GM19467 (cell line): ENCODE results near the gene KCNQ2.

Source experiments
- ATAC-seq: cut with Tn5 transposase; IDR thresholded peaks from one replicate; pipeline ENCODE4 v1.9.1; 2021; ENCODE audit warnings: mild to moderate bottlenecking, moderate library complexity; ENCODE audit not compliant: unreplicated experiment

KCNQ2 gene

DNA sequence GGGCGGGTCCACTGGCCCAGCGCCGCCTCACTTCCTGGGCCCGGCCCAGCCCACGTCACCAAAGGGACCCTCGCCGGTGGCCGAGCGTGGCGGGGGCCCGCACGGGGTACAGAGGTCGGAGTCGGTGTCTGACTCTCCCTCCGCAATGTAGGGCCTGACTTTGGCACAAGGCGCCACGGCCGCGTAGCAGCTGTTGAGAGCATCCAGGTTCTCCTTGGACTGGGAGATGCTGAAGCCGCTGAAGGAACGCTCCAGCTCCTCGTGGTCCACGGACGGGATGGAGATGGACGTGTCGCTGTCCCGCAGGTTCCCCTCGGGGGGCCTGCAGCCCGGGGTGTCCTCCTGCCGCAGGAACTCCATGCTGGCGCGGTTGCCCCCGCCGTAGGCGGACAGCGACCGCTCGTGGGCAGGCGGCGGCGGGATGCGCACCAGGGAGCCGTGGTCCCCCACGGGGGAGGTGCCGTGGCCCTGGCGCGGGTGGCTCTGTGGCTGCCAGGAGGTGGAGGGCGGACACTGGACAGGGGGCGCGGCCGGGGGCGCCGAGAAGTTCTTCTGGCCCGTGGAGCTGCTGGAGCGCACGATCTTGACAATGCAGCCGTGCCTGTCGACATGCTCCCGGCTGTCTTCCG, 65.7 kb downstream of the KCNQ2 start:
- ATAC-seq = no peak

DNA sequence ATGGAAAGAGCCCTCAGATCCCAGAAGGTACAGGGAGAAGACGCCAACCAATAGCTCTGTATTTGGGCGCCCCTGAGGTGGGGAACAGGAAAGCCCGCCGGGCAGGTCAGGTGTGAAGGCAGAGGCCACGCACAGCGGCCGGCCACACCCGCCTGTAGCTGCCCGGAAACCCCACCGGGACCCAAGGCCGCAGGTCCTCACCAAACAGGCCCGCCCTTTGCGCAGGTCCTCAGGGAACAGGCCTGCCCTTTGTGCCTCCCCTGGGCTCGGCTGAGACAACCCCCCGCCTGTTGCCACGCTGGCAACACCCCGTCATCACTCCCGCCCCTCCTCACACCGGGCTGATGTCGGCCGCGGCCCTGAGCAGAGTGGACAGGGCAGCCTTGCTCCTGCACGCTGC, 66.4 kb downstream of the KCNQ2 start:
- no peak for ATAC-seq

- no peak for ATAC-seq
Observed at GRCh38 chr20:63405102-63405730, 67.2 kb downstream of the KCNQ2 start.

- ATAC-seq = no peak
Observed at GRCh38 chr20:63404129-63405085, 68.0 kb downstream of the KCNQ2 start.

DNA sequence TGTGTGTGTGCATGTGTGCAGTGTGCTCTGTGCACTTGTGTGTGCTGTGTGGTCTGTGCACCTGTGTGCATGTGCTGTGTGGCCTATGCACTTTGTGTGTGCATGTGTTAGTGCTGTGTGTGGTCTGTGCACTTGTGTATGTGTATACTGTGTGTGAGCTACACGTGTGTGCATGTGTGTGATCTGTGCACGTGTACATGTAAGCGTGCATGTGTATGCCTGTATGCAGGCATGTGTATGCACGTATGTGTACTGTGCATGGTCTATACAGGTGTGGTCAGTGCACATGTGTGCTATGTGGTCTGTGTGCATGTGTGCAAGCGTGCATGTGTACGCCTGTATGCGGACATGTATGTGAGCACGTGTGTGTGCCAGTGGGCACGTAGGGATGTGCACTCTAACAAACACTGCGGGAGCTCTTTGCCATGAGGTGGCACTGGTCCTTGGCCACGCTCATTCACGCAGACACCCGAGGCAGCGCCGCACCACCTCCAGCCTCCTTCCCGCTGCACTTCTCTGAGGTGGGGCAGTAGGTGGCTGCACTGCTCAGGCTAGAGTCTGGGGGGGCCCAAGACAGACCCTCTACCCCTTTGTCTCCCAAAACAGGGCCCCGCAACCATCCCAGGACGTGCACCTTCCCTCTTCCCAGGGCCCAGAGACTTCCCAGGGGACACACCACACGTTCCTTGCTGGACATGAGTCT, 68.9 kb downstream of the KCNQ2 start:
- ATAC-seq = no peak

- no peak for ATAC-seq
Observed at GRCh38 chr20:63402860-63403220, 69.6 kb downstream of the KCNQ2 start.

- no peak for ATAC-seq
Observed at GRCh38 chr20:63402181-63402859, 70.1 kb downstream of the KCNQ2 start.

- no peak for ATAC-seq
Observed at GRCh38 chr20:63401384-63402110, 70.9 kb downstream of the KCNQ2 start.

- no peak for ATAC-seq
Observed at GRCh38 chr20:63400486-63401210, 71.8 kb downstream of the KCNQ2 start.

GRCh38 chr20:63399596-63400375, 72.7 kb downstream of the KCNQ2 start:
- no peak for ATAC-seq

DNA sequence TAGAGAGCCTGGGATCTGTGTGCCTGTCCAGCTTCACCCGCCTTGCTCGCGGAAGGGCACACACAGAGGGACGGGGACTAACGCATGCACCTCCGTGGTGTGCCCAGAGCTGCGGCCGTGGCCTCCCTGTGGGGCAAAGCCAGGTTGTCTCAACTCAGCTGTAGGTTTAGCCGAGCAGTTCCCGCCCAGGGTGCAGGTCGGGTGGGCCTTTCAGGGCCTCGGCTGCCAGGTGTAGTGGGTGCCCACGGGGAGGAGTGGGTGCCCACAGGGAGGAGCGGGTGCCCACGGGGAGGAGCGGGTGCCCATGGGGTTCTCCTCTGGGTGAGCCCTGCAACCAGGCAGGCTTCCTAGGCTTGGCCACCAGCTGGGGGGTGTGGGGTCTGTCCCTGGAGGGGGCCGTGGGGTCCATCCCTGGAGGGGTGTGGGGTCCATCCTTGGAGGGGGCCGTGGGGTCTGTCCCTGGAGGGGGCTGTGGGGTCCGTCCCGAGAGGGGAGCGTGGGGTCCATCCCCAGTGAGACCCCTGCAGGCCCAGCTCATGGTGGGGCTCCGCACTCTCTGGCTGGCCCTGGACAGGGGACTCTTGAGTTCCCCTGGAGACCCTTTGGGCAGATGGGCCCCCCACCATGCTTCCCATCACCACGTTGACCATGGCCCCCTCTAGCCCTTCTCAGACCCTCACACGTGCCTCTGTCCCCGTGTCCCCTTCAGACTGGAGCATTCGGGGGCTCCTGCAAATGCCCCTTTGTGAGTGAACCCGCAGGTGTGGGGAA, 73.5 kb downstream of the KCNQ2 start:
- ATAC-seq = no peak

- ATAC-seq = no peak
Observed at GRCh38 chr20:63397946-63398450, 74.5 kb downstream of the KCNQ2 start.

- no peak for ATAC-seq
Observed at GRCh38 chr20:63397155-63397843, 75.2 kb downstream of the KCNQ2 start.

DNA sequence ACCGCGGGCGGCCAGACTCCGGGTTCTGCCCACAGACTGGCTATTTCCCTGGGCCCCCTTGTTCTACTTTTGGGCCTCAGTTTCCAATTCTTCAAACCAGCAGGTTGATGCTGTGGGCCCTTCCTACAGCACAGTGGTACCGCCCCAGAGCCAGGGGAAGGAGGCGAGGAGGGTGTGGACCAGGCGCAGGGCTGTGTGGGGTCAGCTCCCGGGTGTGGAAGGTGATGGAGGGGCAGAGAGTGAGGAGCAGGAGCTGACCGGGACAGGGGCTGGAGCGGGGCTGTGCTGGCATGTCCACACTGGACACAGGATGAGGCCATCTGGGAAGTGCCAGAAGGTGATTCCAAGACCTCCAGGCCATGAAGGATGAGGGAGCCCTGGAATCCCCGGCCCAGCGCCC, 76.2 kb downstream of the KCNQ2 start:
- ATAC-seq = no peak

- no peak for ATAC-seq
Observed at GRCh38 chr20:63395723-63396122, 76.7 kb downstream of the KCNQ2 start.

DNA sequence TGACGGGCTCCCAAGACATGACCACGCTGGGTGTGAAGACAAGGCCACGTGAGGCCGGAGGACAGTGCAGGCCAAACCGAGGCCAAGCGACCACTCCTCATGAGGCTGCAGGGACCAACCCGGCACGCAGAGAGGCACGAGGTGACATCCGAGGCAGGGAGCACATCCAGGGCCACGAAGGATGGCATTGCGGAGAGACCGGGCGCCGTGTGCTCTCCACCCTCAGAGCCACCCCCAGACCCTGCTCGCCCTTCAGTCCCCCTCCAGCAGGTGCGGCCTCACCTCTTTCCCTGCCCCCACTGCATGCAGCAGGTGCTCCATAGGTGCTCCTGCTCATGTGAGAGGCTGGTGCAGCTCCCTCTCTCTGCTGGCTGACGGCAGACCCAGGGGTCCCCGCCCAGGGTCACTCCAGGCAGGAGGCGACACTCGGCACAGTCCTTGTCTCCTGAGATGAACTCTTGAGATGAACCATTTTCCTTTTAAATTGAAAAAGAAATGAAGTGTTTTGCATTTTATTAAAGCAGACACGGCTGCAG, 77.5 kb downstream of the KCNQ2 start:
- no peak for ATAC-seq
